ENCODE measurements around the gene CAB39. TPM values are rescaled to one million over a fixed set of nuclear protein-coding genes. Genes with fewer than 3 reads are reported as not detected.

The CAB39 gene
- total and polyA plus RNA-seq, 4 donors: 19.4 to 123 (median 57.1) TPM

DNA sequence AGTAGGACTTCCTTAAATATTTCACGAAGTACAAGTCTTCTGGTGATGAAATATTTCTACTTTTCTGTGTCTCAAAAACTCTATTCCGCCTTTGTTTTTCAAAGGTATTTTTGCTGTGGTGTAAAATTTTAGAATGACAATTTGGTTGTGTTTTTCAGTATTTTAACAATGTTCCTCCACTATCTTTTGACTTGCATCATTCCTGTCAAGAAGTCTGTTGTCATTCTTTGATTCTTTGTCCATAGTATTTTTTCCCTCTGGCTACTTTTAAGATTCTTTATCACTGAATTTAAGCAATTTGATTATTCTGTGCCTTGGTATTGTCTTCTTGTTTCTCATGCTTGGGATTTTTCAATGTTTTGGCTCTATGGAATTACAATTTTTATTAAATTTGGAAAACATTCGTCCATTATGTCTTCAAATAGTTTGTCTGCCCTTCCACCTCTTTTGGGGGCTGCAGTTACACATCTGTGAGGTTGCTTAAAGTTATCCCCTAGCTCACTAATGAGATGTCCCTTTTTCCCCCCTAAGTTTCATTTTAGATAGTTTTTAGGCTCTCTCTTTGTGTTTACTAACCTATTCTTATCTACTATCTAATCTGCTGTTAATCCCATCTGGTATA, 76.0 kb downstream of the CAB39 start:
- WGBS, 2 donors: 92 to 93% methylated on average over 3 of the region's 3 CpGs

DNA sequence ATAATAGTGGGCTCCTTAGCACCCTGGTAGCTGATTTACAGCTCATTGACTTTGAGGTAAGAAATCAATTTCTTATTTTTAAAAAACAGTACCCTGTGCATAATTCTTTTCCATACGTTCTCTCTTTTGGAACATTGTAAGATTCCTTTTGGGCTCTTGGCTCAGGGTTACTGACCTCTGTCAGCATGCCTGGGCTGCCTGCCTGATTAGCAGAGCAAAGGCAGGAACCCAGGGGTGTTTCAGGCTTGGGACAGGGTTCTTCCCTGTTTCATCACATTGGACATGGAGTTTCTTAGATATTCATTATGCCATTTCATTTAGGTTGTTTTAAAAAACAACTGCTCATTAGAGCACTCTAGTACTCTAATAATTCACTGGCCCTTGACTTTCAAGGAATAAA, 78.3 kb downstream of the CAB39 start:
- Histone ChIP-seq H3K36me3 (ENCODE audit: control insufficient read depth in 4 of 4, insufficient read depth in 4 of 4, low read length in 4 of 4) (peaks cover 3 to 11% (median 5%) of the 10 kb centered on the region in 4 donors), H3K4me3 (no peak overlapping the region), H3K27ac (ENCODE audit: low read depth in 1 of 2, low read length in 1 of 2) (no peak overlapping the region), H3K9ac (ENCODE audit: insufficient read depth in 1 of 2, low read length in 2 of 2) (no peak overlapping the region), H3K4me1 (ENCODE audit: control insufficient read depth in 5 of 5, insufficient read depth in 5 of 5, low read length in 5 of 5) (peaks cover 0 to 3% (median 0%) of the 10 kb centered on the region in 5 donors), H3K27me3 (ENCODE audit: control insufficient read depth in 3 of 3, insufficient read depth in 3 of 3, low read length in 2 of 3) (no peaks in the 10 kb centered on the region), H3K9me3 (ENCODE audit: control insufficient read depth in 4 of 4, insufficient read depth in 3 of 4, low read length in 3 of 4) (peaks cover 0 to 20% (median 3%) of the 10 kb centered on the region in 4 donors)
- WGBS, 2 donors: 84 to 95% methylated on average over 1 of the region's 1 CpG
- TF ChIP-seq CTCF (IDR thresholded peaks at IDR 0.05; ENCODE audit: control extremely low read depth, extremely low read depth): no peak
- ATAC-seq (ENCODE audit: insufficient read depth, low FRiP score) (no peak), DNase-seq (no peak)

More for the DNA sequence above, 76.0 kb downstream of the CAB39 start:
- Histone ChIP-seq H3K4me3 (no peak overlapping the region), H3K9me3 (ENCODE audit: control insufficient read depth in 4 of 4, insufficient read depth in 3 of 4, low read length in 3 of 4) (peaks cover 0 to 20% (median 3%) of the 10 kb centered on the region in 4 donors), H3K9ac (ENCODE audit: insufficient read depth in 1 of 2, low read length in 2 of 2) (no peak overlapping the region), H3K4me1 (ENCODE audit: control insufficient read depth in 5 of 5, insufficient read depth in 5 of 5, low read length in 5 of 5) (peaks cover 0 to 11% (median 0%) of the 10 kb centered on the region in 5 donors), H3K27me3 (ENCODE audit: control insufficient read depth in 3 of 3, insufficient read depth in 3 of 3, low read length in 2 of 3) (no peaks in the 10 kb centered on the region), H3K36me3 (ENCODE audit: control insufficient read depth in 4 of 4, insufficient read depth in 4 of 4, low read length in 4 of 4) (peaks cover 3 to 9% (median 5%) of the 10 kb centered on the region in 4 donors), H3K27ac (ENCODE audit: low read depth in 1 of 2, low read length in 1 of 2) (no peak overlapping the region)
- ATAC-seq (ENCODE audit: insufficient read depth, low FRiP score) (no peak), DNase-seq (no peak)
- TF ChIP-seq CTCF (IDR thresholded peaks at IDR 0.05; ENCODE audit: control extremely low read depth, extremely low read depth): no peak

DNA sequence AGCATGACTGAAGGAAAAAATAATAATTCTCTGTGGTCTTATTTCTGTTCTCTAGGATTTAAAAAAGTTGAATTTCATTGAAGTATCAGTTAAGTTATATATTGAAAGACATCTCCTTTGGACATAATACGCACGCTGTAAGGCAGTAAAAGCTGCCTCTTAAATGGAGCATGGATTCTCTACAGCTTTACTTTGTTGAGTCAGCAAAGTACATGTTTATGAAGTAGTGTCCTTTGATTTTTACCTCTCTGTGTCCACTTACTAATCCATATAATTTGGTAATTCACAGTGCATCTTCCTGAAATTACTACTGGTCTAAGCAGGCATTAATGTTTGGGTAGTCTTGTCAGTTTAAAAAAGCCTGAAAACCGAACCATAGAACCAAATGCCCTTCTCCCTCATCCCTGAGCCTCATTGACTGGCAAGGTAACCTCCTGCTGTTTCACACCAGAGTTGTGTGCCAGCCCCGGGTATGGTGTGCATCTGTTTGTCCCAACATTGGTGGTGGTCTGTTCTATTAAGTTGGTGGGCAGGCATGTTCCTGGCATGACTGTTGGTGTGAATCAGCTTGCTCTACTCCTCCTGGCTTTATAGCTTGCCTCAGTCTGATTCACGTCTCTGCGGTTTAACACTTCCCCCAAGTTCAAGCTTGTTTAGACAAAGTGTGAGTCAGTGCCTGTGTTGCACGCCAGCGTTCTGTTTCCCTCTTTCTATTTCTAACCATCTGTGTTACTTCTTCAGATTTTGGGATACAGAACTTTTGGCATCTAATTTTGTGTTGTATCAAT, 81.1 kb downstream of the CAB39 start:
- TF ChIP-seq CTCF (IDR thresholded peaks at IDR 0.05; ENCODE audit: control extremely low read depth, extremely low read depth): no peak
- Histone ChIP-seq H3K4me3 (no peak overlapping the region), H3K36me3 (ENCODE audit: control insufficient read depth in 4 of 4, insufficient read depth in 4 of 4, low read length in 4 of 4) (peaks cover 0 to 11% (median 5%) of the 10 kb centered on the region in 4 donors), H3K9ac (ENCODE audit: insufficient read depth in 1 of 2, low read length in 2 of 2) (no peak overlapping the region), H3K27me3 (ENCODE audit: control insufficient read depth in 3 of 3, insufficient read depth in 3 of 3, low read length in 2 of 3) (no peaks in the 10 kb centered on the region), H3K27ac (ENCODE audit: low read depth in 1 of 2, low read length in 1 of 2) (peak overlapping the region in 1 of 2 donors; percentile 87), H3K9me3 (ENCODE audit: control insufficient read depth in 4 of 4, insufficient read depth in 3 of 4, low read length in 3 of 4) (peaks cover 0 to 7% (median 1%) of the 10 kb centered on the region in 4 donors), H3K4me1 (ENCODE audit: control insufficient read depth in 5 of 5, insufficient read depth in 5 of 5, low read length in 5 of 5) (peaks cover 0 to 7% (median 0%) of the 10 kb centered on the region in 5 donors)
- DNase-seq: peak in 2 of 3 donors; percentile 31 to 65
- 49 to 51% methylated on average over 8 of the region's 8 CpGs for WGBS, 2 donors
- ATAC-seq (ENCODE audit: insufficient read depth, low FRiP score): peak; percentile 75

Measured in lung (tissue), 12 donors.